ENCODE results near the gene LRRIQ1.

DNA sequence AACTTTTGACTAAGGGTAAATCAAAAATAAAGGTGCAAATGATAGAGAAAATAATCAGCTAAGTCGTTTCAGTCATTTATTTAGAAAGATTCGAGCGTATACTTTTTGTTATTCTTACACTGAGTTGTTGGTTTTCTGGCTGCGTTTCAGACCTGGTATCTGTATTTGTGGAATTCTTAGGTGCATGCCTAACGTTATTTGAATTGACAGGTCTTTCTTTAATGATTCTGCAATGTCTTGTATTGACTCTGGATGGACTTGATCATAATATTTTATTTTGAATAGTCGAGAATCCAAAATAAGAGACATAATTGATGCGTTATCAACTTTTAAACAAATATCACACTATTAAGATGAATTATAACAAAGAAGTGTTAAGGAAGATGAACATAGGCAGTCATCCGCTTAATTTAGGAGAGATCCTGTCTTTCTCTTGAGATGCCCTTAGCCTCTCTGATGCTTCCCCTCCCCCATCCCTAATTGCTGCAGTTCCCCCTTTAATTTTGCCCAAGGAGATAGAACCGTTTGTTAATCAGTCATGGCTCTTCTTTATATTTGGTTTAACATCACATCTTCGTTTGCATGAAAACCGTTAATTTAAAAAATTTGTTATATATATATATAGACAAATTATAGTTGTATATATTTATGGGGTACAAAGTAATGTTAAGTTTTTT is 245.6 kb downstream of the LRRIQ1 start:
- TF ChIP-seq, protein P1, sequence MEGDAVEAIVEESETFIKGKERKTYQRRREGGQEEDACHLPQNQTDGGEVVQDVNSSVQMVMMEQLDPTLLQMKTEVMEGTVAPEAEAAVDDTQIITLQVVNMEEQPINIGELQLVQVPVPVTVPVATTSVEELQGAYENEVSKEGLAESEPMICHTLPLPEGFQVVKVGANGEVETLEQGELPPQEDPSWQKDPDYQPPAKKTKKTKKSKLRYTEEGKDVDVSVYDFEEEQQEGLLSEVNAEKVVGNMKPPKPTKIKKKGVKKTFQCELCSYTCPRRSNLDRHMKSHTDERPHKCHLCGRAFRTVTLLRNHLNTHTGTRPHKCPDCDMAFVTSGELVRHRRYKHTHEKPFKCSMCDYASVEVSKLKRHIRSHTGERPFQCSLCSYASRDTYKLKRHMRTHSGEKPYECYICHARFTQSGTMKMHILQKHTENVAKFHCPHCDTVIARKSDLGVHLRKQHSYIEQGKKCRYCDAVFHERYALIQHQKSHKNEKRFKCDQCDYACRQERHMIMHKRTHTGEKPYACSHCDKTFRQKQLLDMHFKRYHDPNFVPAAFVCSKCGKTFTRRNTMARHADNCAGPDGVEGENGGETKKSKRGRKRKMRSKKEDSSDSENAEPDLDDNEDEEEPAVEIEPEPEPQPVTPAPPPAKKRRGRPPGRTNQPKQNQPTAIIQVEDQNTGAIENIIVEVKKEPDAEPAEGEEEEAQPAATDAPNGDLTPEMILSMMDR (IDR thresholded peaks at IDR 0.05), result no peak
- TF ChIP-seq ZFX (IDR thresholded peaks at IDR 0.05; ENCODE audit: borderline replicate concordance), result no peak
